Stimulated activated CD8-positive, alpha-beta memory T cell treated with anti-CD3 and anti-CD28 coated beads, Interleukin-2, amount 100 ng/mL, for 48 hours (primary cell): ENCODE results near the gene IL6ST.

ENCODE experiments used
- DNase-seq, 2 donors: peaks; one replicate each; pipeline ENCODE4 v3.0.0-alpha.2; 2020; ENCODE audit warnings: low read depth in 2 of 2

The IL6ST gene

GRCh38 chr5:55919625-55920024 is 75.1 kb downstream of the IL6ST start:
- no peak for DNase-seq

GRCh38 chr5:55918087-55919035 is 76.4 kb downstream of the IL6ST start:
- no peak for DNase-seq

GRCh38 chr5:55917402-55918086 is 77.2 kb downstream of the IL6ST start:
- no peak for DNase-seq

- no peak for DNase-seq
Observed at GRCh38 chr5:55916986-55917385, 77.8 kb downstream of the IL6ST start.

- DNase-seq = no peak
Observed at GRCh38 chr5:55915783-55916182, 79.0 kb downstream of the IL6ST start.

GRCh38 chr5:55914971-55915370 is 79.8 kb downstream of the IL6ST start:
- DNase-seq = no peak

- no peak for DNase-seq
Observed at GRCh38 chr5:55913466-55914413, 81.0 kb downstream of the IL6ST start.

GRCh38 chr5:55911784-55912653 is 82.7 kb downstream of the IL6ST start:
- DNase-seq = no peak

GRCh38 chr5:55908804-55909203 is 86.0 kb downstream of the IL6ST start:
- no peak for DNase-seq

- DNase-seq = no peak
Observed at GRCh38 chr5:55907927-55908326, 86.8 kb downstream of the IL6ST start.

GRCh38 chr5:55905251-55905650 is 89.5 kb downstream of the IL6ST start:
- DNase-seq = no peak

GRCh38 chr5:55904152-55904551 is 90.6 kb downstream of the IL6ST start:
- no peak for DNase-seq

GRCh38 chr5:55903121-55903701 is 91.6 kb downstream of the IL6ST start:
- peak; percentile 74 to 75 for DNase-seq

GRCh38 chr5:55902696-55903095 is 92.1 kb downstream of the IL6ST start:
- DNase-seq = no peak

GRCh38 chr5:55900776-55901175 is 94.0 kb downstream of the IL6ST start:
- no peak for DNase-seq

GRCh38 chr5:55900068-55900467 is 94.7 kb downstream of the IL6ST start:
- no peak for DNase-seq

GRCh38 chr5:55899344-55899743 is 95.4 kb downstream of the IL6ST start:
- no peak for DNase-seq

GRCh38 chr5:55897905-55898304 is 96.9 kb downstream of the IL6ST start:
- peak in 1 of 2 donors; percentile 27 for DNase-seq

GRCh38 chr5:55897206-55897894 is 97.4 kb downstream of the IL6ST start:
- DNase-seq = no peak

- DNase-seq = no peak
Observed at GRCh38 chr5:55896663-55897062, 98.1 kb downstream of the IL6ST start.
